Lung (tissue), 12 donors: ENCODE results near the gene LORICRIN. TPM values are rescaled to one million over a fixed set of nuclear protein-coding genes. Genes with fewer than 3 reads are reported as not detected.

Experiments
- ATAC-seq: fragments of 200-7000 bp; cut with Tn5 transposase; one replicate; pipeline ENCODE4 v1.9.1; 2020; ENCODE audit warnings: moderate number of reproducible peaks; ENCODE audit not compliant: insufficient read depth, low FRiP score
- DNase-seq, 3 donors: peaks; one replicate each; pipeline ENCODE4 v3.0.0-alpha.2; 2013 to 2017
- H3K27ac ChIP-seq, 2 donors: one replicate each; pipeline ENCODE4 v1.5.1; 2013; ENCODE audit warnings: mild to moderate bottlenecking in 2 of 2, moderate library complexity in 2 of 2, control low read depth in 1 of 2, inconsistent platforms in 1 of 2, low read depth in 1 of 2, low read length in 1 of 2
- H3K27me3 ChIP-seq, 3 donors: one replicate each; pipeline ENCODE4 v1.5.1; 2013; ENCODE audit warnings: low read length in 2 of 3; ENCODE audit not compliant: control insufficient read depth in 3 of 3, insufficient read depth in 3 of 3
- H3K36me3 ChIP-seq, 4 donors: one replicate each; pipeline ENCODE4 v1.5.1; 2013; ENCODE audit warnings: low read length in 4 of 4, mild to moderate bottlenecking in 1 of 4, moderate library complexity in 1 of 4; ENCODE audit not compliant: control insufficient read depth in 4 of 4, insufficient read depth in 4 of 4
- H3K4me1 ChIP-seq, 5 donors: one replicate each; pipeline ENCODE4 v1.5.1; 2013; ENCODE audit warnings: low read length in 5 of 5, mild to moderate bottlenecking in 2 of 5, moderate library complexity in 1 of 5; ENCODE audit not compliant: control insufficient read depth in 5 of 5, insufficient read depth in 5 of 5
- H3K4me3 ChIP-seq: one replicate; pipeline ENCODE4 v1.5.1; 2013; ENCODE audit warnings: mild to moderate bottlenecking, control low read depth, moderate library complexity
- H3K9ac ChIP-seq, 2 donors: one replicate each; pipeline ENCODE4 v1.5.1; 2013; ENCODE audit warnings: low read length in 2 of 2, control low read depth in 1 of 2; ENCODE audit not compliant: insufficient read depth in 1 of 2
- H3K9me3 ChIP-seq, 4 donors: one replicate each; pipeline ENCODE4 v1.5.1; 2013; ENCODE audit warnings: low read length in 3 of 4, mild to moderate bottlenecking in 1 of 4, moderate library complexity in 1 of 4; ENCODE audit not compliant: control insufficient read depth in 4 of 4, insufficient read depth in 3 of 4
- WGBS, 2 donors: extraction: QIAGEN DNeasy Blood & Tissue Kit; methylation state at CpG; one replicate each; pipeline ENCODE4 v1.1.7; 2013; 5-methylcytosine and 5-hydroxymethylcytosine counted together
- polyA plus RNA-seq, 2 donors: library from polyadenylated mRNA; stranded (reverse); fragments of 200-250 nt; gene quantifications; one replicate each; pipeline ENCODE4 v1.2.1, GENCODE V29; 2013
- total RNA-seq, 2 donors: library from RNA; depleted of rRNA in 1 of 2; stranded (reverse); fragments of >200 nt in 1 of 2; gene quantifications; one replicate each; pipeline ENCODE4 v1.2.1, GENCODE V29; 2014 to 2021
- TF ChIP-seq, protein P1 (sequence below): IDR thresholded peaks from 2 replicates; pipeline ENCODE4 v1.5.1; 2012; ENCODE audit warnings: mild to moderate bottlenecking; ENCODE audit errors: control extremely low read depth, extremely low read depth
- donor health status: control.
- donor health status: control.
- donor health status: Bipolar disorder and iron deficiency.
- donor health status: healthy.
- donor health status: DM: yes; HTN: yes; CAD: no.

Gene LORICRIN
- total and polyA plus RNA-seq, 4 donors: not detected

DNA sequence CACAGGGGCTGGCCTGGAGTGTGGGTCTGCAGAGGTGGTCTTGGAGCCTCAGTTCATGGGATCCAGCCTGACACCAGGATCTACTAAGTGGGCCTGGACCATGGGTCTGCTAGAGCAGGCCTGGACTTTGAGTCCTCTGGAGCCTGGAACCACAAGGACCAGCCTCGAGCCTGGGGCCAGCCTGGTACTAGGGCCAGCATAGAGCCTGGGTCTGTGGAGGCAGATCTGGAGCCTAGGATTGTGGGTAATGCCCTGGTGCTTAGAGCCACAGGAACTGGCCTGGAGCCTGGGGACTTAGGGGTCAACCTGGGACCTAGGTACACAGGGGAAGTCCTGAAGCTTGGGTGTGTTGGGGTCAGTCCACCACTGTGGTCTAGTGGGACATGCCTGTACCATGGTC, 12.7 kb downstream of the LORICRIN start:
- TF ChIP-seq, protein P1, sequence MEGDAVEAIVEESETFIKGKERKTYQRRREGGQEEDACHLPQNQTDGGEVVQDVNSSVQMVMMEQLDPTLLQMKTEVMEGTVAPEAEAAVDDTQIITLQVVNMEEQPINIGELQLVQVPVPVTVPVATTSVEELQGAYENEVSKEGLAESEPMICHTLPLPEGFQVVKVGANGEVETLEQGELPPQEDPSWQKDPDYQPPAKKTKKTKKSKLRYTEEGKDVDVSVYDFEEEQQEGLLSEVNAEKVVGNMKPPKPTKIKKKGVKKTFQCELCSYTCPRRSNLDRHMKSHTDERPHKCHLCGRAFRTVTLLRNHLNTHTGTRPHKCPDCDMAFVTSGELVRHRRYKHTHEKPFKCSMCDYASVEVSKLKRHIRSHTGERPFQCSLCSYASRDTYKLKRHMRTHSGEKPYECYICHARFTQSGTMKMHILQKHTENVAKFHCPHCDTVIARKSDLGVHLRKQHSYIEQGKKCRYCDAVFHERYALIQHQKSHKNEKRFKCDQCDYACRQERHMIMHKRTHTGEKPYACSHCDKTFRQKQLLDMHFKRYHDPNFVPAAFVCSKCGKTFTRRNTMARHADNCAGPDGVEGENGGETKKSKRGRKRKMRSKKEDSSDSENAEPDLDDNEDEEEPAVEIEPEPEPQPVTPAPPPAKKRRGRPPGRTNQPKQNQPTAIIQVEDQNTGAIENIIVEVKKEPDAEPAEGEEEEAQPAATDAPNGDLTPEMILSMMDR: no peak
- Histone ChIP-seq H3K9ac (no peak overlapping the region), H3K27me3 (peaks cover 0 to 4% (median 0%) of the 10 kb centered on the region in 3 donors), H3K36me3 (no peaks in the 10 kb centered on the region), H3K4me3 (no peak overlapping the region), H3K27ac (no peak overlapping the region), H3K9me3 (peaks cover 0 to 2% (median 0%) of the 10 kb centered on the region in 4 donors), H3K4me1 (no peaks in the 10 kb centered on the region)
- ATAC-seq (no peak), DNase-seq (no peak)
- WGBS, 2 donors: 80 to 90% methylated on average over 1 of the region's 1 CpG

DNA sequence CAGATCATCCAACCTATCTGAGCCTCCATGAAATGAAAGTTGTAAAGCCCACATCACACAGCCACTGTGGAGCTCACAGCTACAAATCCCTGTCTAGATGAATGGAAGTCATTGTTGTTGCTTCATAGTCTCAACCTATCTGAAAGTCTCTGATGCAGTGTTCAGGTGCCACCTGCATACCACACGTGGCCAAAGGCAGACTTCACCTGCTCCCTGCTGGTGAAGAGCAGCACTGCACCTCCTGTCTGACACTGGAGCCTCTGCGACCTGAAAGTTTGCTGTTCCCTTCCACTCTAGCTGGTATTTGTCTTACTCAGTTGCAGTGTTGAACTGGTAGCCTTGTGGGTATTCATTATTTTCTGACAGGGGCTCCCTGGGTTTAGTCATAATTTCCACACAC, 18.4 kb downstream of the LORICRIN start:
- DNase-seq: no peak

GRCh38 chr1:153288634-153289275, 29.3 kb downstream of the LORICRIN start:
- ATAC-seq (no peak), DNase-seq (no peak)
- Histone ChIP-seq H3K4me3 (no peak overlapping the region), H3K27me3 (peaks cover 0 to 3% (median 0%) of the 10 kb centered on the region in 3 donors), H3K9ac (no peak overlapping the region), H3K36me3 (no peaks in the 10 kb centered on the region), H3K4me1 (no peaks in the 10 kb centered on the region), H3K9me3 (no peaks in the 10 kb centered on the region), H3K27ac (no peak overlapping the region)
- TF ChIP-seq, protein P1: no peak
- 64 to 78% methylated on average over 11 of the region's 11 CpGs for WGBS, 2 donors

More for the DNA sequence above, 18.4 kb downstream of the LORICRIN start:
- TF ChIP-seq, protein P1: no peak
- no peak overlapping the region for H3K4me3 ChIP-seq
- 9 to 14% methylated on average over 2 of the region's 2 CpGs for WGBS, 2 donors
- H3K36me3 ChIP-seq: no peaks in the 10 kb centered on the region
- ATAC-seq: no peak
- no peaks in the 10 kb centered on the region for H3K27me3 ChIP-seq
- no peaks in the 10 kb centered on the region for H3K9me3 ChIP-seq
- H3K4me1 ChIP-seq: no peaks in the 10 kb centered on the region
- no peak overlapping the region for H3K27ac ChIP-seq
- H3K9ac ChIP-seq: no peak overlapping the region

DNA sequence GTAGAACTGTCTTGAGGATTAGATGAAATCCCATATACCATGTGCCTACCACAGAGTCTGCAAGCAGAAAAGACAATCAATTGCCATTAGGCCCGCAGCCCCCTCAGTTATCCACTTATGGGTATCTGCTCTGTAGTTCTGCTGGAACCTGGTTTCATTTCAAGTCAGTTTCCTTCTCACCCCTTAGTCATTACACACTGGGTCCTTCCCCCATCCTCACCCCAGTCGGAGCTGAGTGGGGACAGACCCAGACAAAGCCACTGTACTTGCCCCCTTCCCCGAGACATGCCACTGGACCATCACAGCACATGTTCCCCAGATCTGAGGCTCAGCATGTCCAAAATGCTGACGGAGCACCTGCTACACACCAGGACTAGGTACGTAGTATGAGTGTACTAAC, 32.0 kb downstream of the LORICRIN start:
- H3K4me1 ChIP-seq: no peaks in the 10 kb centered on the region
- no peaks in the 10 kb centered on the region for H3K9me3 ChIP-seq
- no peak for ATAC-seq
- H3K36me3 ChIP-seq: no peaks in the 10 kb centered on the region
- TF ChIP-seq, protein P1: no peak
- H3K27me3 ChIP-seq: no peaks in the 10 kb centered on the region
- H3K9ac ChIP-seq: no peak overlapping the region
- H3K27ac ChIP-seq: no peak overlapping the region
- 87 to 94% methylated on average over 5 of the region's 5 CpGs for WGBS, 2 donors
- no peak overlapping the region for H3K4me3 ChIP-seq
- DNase-seq: no peak
